K562 (cell line): ENCODE results near the gene QRICH1. TPM values are rescaled to one million over a fixed set of nuclear protein-coding genes. Genes with fewer than 3 reads are reported as not detected.
A peak's percentile ranks its signal among the peaks of the same experiment; 100 is the strongest.

ENCODE experiments used
- ATAC-seq: fragments of 200-7000 bp; cut with Tn5 transposase; 3 replicates; pipeline ENCODE4 v1.9.1; 2020; ENCODE audit warnings: moderate library complexity
- BruUV-seq: library from RNA; stranded (reverse); fragments of 400-500 nt; replicated peaks from 2 replicates; lab custom pipeline; 2021; lab: Mats Ljungman, UMichigan
- CTCF ChIA-PET: fragments of 300-600 bp; formaldehyde crosslinking; extraction: SDS; loops from one replicate; lab custom pipeline; 2021; ENCODE audit warnings: low intra/inter-chr PET ratio; lab: Yijun Ruan, JAX
- POLR2A ChIA-PET: fragments of 300-600, 350-650 bp; sonication (Branson Sonifier 250); formaldehyde crosslinking; extraction: SDS; loops from one replicate; lab custom pipeline; 2021; ENCODE audit warnings: antibody characterized with exemption, inconsistent platforms; lab: Yijun Ruan, JAX
- DNase-seq, 4 experiments: peaks; one replicate each; pipeline versions ENCODE4 v3.0.0 to v3.0.0-alpha.2; 2011 to 2018; ENCODE audit warnings: low spot score in 3 of 4, mixed read lengths in 3 of 4; ENCODE audit errors: extremely low read depth in 1 of 4
- FAIRE-seq: peaks from 2 replicates; lab custom pipeline; 2011; peaks lifted over from hg19 to GRCh38; lab: Jason Lieb, UNC
- H2AFZ ChIP-seq: 2 replicates; pipeline ENCODE4 v1.6.0; 2011; ENCODE audit warnings: low read depth, low read length, control low read depth, inconsistent platforms
- H3K27ac ChIP-seq: fragments of 200-600 bp; 3 replicates; pipeline ENCODE4 v1.8.0; 2011; ENCODE audit warnings: low read depth, mild to moderate bottlenecking, control low read depth, inconsistent platforms, low read length, moderate library complexity, mixed read lengths; ENCODE audit errors: extremely low read depth
- H3K27me3 ChIP-seq, 2 experiments: fragments of 300-600 bp in 1 of 2; 2 replicates in 1 of 2; 3 replicates in 1 of 2; pipeline versions ENCODE4 v1.6.0 to v1.8.0; 2011; ENCODE audit warnings: inconsistent platforms in 2 of 2, low read length in 2 of 2, mild to moderate bottlenecking in 1 of 2, mixed read lengths in 1 of 2, moderate library complexity in 1 of 2; ENCODE audit not compliant: control insufficient read depth in 2 of 2, insufficient read depth in 2 of 2
- H3K36me3 ChIP-seq: fragments of 300-600 bp; 3 replicates; pipeline ENCODE4 v1.8.0; 2011; ENCODE audit warnings: mild to moderate bottlenecking, low read length, inconsistent platforms; ENCODE audit not compliant: control insufficient read depth, insufficient read depth
- H3K4me1 ChIP-seq, 2 experiments: fragments of 200-600 bp in 1 of 2; replicated peaks in 1 of 2; 2 replicates in 1 of 2; 3 replicates in 1 of 2; pipeline versions ENCODE4 v1.5.1 to v1.8.0; 2011; ENCODE audit warnings: inconsistent platforms in 2 of 2, low read length in 2 of 2, mild to moderate bottlenecking in 1 of 2, mixed read lengths in 1 of 2, moderate library complexity in 1 of 2; ENCODE audit not compliant: control insufficient read depth in 2 of 2, insufficient read depth in 2 of 2
- H3K4me2 ChIP-seq: 2 replicates; pipeline ENCODE4 v1.6.1; 2011; ENCODE audit warnings: low read length, control low read depth, inconsistent platforms, mixed read lengths; ENCODE audit not compliant: insufficient read depth
- H3K4me3 ChIP-seq: fragments of 200-600 bp; sonication (generic), shearing (Covaris generic); 2 replicates; pipeline ENCODE4 v1.5.1; 2016; ENCODE audit warnings: control low read depth, inconsistent platforms
- H3K79me2 ChIP-seq: fragments of 200-600 bp; 3 replicates; pipeline ENCODE4 v1.8.0; 2011; ENCODE audit warnings: low read length, inconsistent platforms; ENCODE audit not compliant: control insufficient read depth, insufficient read depth
- H3K9ac ChIP-seq, 2 experiments: 2 replicates each; pipeline versions ENCODE4 v1.6.0 to v1.6.1; 2011; ENCODE audit warnings: low read depth in 2 of 2, low read length in 2 of 2, control low read depth in 1 of 2, inconsistent platforms in 1 of 2, mild to moderate bottlenecking in 1 of 2, mixed read lengths in 1 of 2; ENCODE audit not compliant: insufficient read depth in 1 of 2
- H3K9me1 ChIP-seq: one replicate; pipeline ENCODE4 v1.6.0; 2011; ENCODE audit warnings: inconsistent platforms, mild to moderate bottlenecking, low read length, moderate library complexity; ENCODE audit not compliant: control insufficient read depth, insufficient read depth
- H3K9me3 ChIP-seq: replicated peaks from 2 replicates; pipeline ENCODE4 v1.5.1; 2011; ENCODE audit warnings: low read depth, low read length, inconsistent platforms; ENCODE audit not compliant: control insufficient read depth, insufficient read depth
- H4K20me1 ChIP-seq: replicated peaks from 2 replicates; pipeline ENCODE4 v1.6.1; 2011; ENCODE audit warnings: low read length, inconsistent platforms, mixed read lengths; ENCODE audit not compliant: control insufficient read depth, insufficient read depth
- FOXJ2 ChIP-seq: fragments of 200-800 bp; sonication (Bioruptor generic); IDR thresholded peaks from 2 replicates; pipeline ENCODE4 v1.6.1; 2016; ENCODE audit warnings: missing genetic modification characterization, missing compliant biosample characterization
- GTF2F1 ChIP-seq: IDR thresholded peaks from 2 replicates; pipeline ENCODE4 v1.6.1; 2011; ENCODE audit warnings: low read depth, low read length, improper control_type of control experiment
- HNRNPH1 ChIP-seq: fragments of 200-400 bp; formaldehyde crosslinking; optimal IDR thresholded peaks from 2 replicates; pipeline ENCODE3; 2017; ENCODE audit warnings: low read depth, mild to moderate bottlenecking, low read length, moderate library complexity
- KLF1 ChIP-seq: fragments of 450-650 bp; IDR thresholded peaks from 2 replicates; pipeline ENCODE4 v1.6.1; 2016; ENCODE audit warnings: missing genetic modification characterization, missing compliant biosample characterization
- MIER1 ChIP-seq: fragments of 450-650 bp; IDR thresholded peaks from 2 replicates; pipeline ENCODE4 v1.6.1; 2016; ENCODE audit warnings: antibody characterized with exemption, mild to moderate bottlenecking, low read depth
- NFE2L1 ChIP-seq: fragments of 450-650 bp; IDR thresholded peaks from 2 replicates; pipeline ENCODE4 v1.6.1; 2016; ENCODE audit warnings: missing genetic modification characterization, low read depth, mild to moderate bottlenecking, missing compliant biosample characterization, moderate library complexity, borderline replicate concordance
- POLR2G ChIP-seq: fragments of 200-400 bp; formaldehyde crosslinking; IDR thresholded peaks from 2 replicates; pipeline ENCODE4 v1.6.1; 2017; ENCODE audit warnings: low read depth, mild to moderate bottlenecking, antibody characterized with exemption, low read length, moderate library complexity
- RBM34 ChIP-seq: fragments of 200-400 bp; formaldehyde crosslinking; IDR thresholded peaks from 2 replicates; pipeline ENCODE4 v1.6.1; 2018; ENCODE audit warnings: low read length, borderline replicate concordance; ENCODE audit not compliant: insufficient read depth
- SOX6 ChIP-seq: fragments of 450-650 bp; IDR thresholded peaks from 2 replicates; pipeline ENCODE4 v1.6.1; 2014; ENCODE audit warnings: mild to moderate bottlenecking
- TCF7 ChIP-seq: sonication (generic); IDR thresholded peaks from 2 replicates; pipeline ENCODE4 v1.6.1; 2016; ENCODE audit warnings: antibody characterized with exemption, borderline replicate concordance
- ZNF444 ChIP-seq: fragments of 250-450 bp; sonication (Bioruptor Pico); IDR thresholded peaks from 2 replicates; pipeline ENCODE4 v1.4.0; 2020; ENCODE audit warnings: mild to moderate bottlenecking, moderate library complexity
- ZNF589 ChIP-seq: fragments of 200-800 bp; sonication (Bioruptor generic); IDR thresholded peaks from 2 replicates; pipeline ENCODE4 v1.6.1; 2016; ENCODE audit warnings: low read depth, missing genetic modification characterization, missing compliant biosample characterization
- WGBS: fragments of 100-300 bp; shearing (Covaris generic); methylation state at CpG from one replicate; pipeline ENCODE4 v1.1.6; 2016; ENCODE audit warnings: low coverage, mixed read lengths; ENCODE audit not compliant: insufficient coverage; ENCODE audit errors: missing lambda C conversion rate; 5-methylcytosine and 5-hydroxymethylcytosine counted together
- in situ Hi-C: fragments of 300-500 bp; cut with MboI; formaldehyde crosslinking; loops from 4 replicates; pipeline ENCODE4 v1.15.0; 2018; ENCODE audit warnings: inconsistent platforms, mixed read lengths
- intact Hi-C: fragments of 100-400 bp; cut with micrococcal nuclease; formaldehyde crosslinking; loops from 2 replicates; pipeline ENCODE4 v1.14.2; 2022
- polyA plus RNA-seq, 8 experiments: library from polyadenylated mRNA; depleted of rRNA in 4 of 8; stranded (reverse) in 5 of 8; unstranded in 3 of 8; fragments of >200 nt; fragmentation: Nextera tagmentation in 2 of 8; fragmentation: Illumina TruSeq in 1 of 8; extraction: Ambion mirVana in 2 of 8; extraction: Trizol in 1 of 8; gene quantifications; 2 replicates each; pipeline versions ENCODE4 v1.2.1 to v1.2.3, GENCODE V29; 2011 to 2014; ENCODE audit warnings: inconsistent platforms in 1 of 8, missing spikeins in 1 of 8
- total RNA-seq, 7 experiments: library from RNA; depleted of rRNA in 6 of 7; stranded (reverse); fragments of >200 nt in 6 of 7; fragmentation: Illumina TruSeq in 2 of 7; extraction: Trizol in 2 of 7; gene quantifications; 2 replicates each; pipeline versions ENCODE4 v1.2.1 to v1.2.3, GENCODE V29; 2011 to 2021; ENCODE audit warnings: low replicate concordance in 1 of 7
- TF ChIP-seq, protein P1 (sequence below): sonication (generic); formaldehyde crosslinking; IDR thresholded peaks from 2 replicates; pipeline ENCODE4 v1.8.0; 2022; ENCODE audit warnings: mild to moderate bottlenecking, missing genetic modification reagents
- TF ChIP-seq, protein P2 (sequence below), 3 experiments: fragments of 200-800 bp in 1 of 3; sonication (Bioruptor generic) in 1 of 3; sonication (generic) in 1 of 3; formaldehyde crosslinking in 1 of 3; IDR thresholded peaks; 2 replicates each; pipeline versions ENCODE4 v1.6.1 to v1.8.0; 2016 to 2022; ENCODE audit warnings: mild to moderate bottlenecking in 2 of 3, missing compliant biosample characterization in 2 of 3, missing genetic modification characterization in 2 of 3, missing genetic modification reagents in 1 of 3

The QRICH1 gene
- total and polyA plus RNA-seq, 9 of the 15 experiments (the other 6 are each of a cell fraction or from before 2014, with no cell fraction given): 20.1 to 99.2 (median 56.7) TPM

DNA sequence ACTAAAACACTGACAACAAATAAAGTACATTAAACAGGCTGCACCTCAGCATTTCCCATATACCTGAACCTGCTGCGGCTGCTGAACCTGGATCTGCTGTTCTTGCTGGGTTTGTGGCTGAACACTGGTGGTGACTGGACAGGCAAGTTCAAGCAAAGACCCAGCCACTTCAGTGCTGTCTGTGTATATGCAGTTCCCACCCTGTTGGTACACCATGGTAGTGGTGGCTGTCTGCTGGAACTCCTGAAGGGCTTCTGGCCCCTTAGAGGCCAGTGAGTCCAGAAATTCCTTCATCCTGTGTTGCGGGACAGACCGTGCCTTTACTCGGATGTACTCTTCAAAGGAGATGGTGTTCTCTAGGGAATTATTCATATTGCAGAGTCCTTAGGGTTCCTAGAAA lies 17.2 kb downstream of the QRICH1 start:
- intact Hi-C loops: no loop called here
- ATAC-seq: peak; percentile 44; the same call in 1 of the 3 replicates
- no peak for TF ChIP-seq ZNF589 (CRISPR knock-in tag)
- no peak for TF ChIP-seq MIER1
- TF ChIP-seq NFE2L1 (tag): no peak
- no peak for TF ChIP-seq KLF1
- no peak for TF ChIP-seq RBM34
- TF ChIP-seq GTF2F1: no peak
- TF ChIP-seq, all 486 proteins: peak for 0
- 96% methylated on average over 4 of the region's 4 CpGs for WGBS
- no peaks in the 10 kb centered on the region for H3K4me1 ChIP-seq
- peaks cover 36% of the 10 kb centered on the region for H3K79me2 ChIP-seq
- CTCF ChIA-PET: no interaction called here
- no peak overlapping the region for H3K27ac ChIP-seq
- H3K27me3 ChIP-seq: no peaks in the 10 kb centered on the region
- H2AFZ ChIP-seq: no peak overlapping the region
- H3K9ac ChIP-seq: no peak overlapping the region
- H4K20me1 ChIP-seq: no peaks in the 10 kb centered on the region
- H3K9me1 ChIP-seq: no peaks in the 10 kb centered on the region
- H3K9me3 ChIP-seq: no peaks in the 10 kb centered on the region
- H3K4me3 ChIP-seq: no peak overlapping the region
- peaks cover 70% of the 10 kb centered on the region; the same call in 2 of the 3 replicates for H3K36me3 ChIP-seq
- POLR2A ChIA-PET: interaction anchor here (0.6 to 1.2 kb wide), 3 partner anchors 16 to 50 kb away, joined by 3 to 6 read pairs (median 4); no protein-coding TSS in a partner anchor
- FAIRE-seq (no peak), DNase-seq (no peak)
- in situ Hi-C loops: no loop called here
- BruUV-seq: TSS peak; percentile 28
- no peak overlapping the region for H3K4me2 ChIP-seq

DNA sequence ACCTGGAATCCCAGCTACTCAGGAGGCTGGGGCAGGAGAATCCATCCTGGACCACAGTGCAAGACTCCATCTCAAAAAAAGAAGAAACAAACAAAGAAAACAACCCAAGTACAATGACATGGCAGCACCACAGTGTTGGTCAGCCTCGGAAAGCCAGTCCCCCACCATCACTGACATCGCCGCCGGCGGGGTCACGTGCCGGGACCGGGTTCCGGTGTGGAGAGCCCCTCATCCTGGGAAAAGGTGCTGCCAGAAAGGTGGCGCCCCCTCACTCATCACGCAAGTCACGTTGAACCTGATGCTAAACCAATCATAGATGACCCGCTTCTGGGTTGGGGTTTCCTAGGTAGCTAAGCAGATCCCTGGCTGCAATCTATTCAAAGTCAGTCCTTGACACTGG lies 17.8 kb downstream of the QRICH1 start:
- ChIA-PET CTCF (no interaction called here), POLR2A (interaction anchor here (0.7 to 2.9 kb wide), 2 partner anchors 16 to 17 kb away, joined by 6 to 10 read pairs; partner anchors contain the start of gene QRICH1)
- H3K9me1 ChIP-seq: no peaks in the 10 kb centered on the region
- no peak overlapping the region for H3K27ac ChIP-seq
- no peaks in the 10 kb centered on the region for H3K9me3 ChIP-seq
- FAIRE-seq: no peak
- no peaks in the 10 kb centered on the region for H4K20me1 ChIP-seq
- H2AFZ ChIP-seq: no peak overlapping the region
- H3K79me2 ChIP-seq: peaks cover 31% of the 10 kb centered on the region
- H3K9ac ChIP-seq: no peak overlapping the region
- intact Hi-C loops: no loop called here
- DNase-seq: no peak
- ATAC-seq: no peak
- H3K27me3 ChIP-seq: no peaks in the 10 kb centered on the region
- peaks cover 75% of the 10 kb centered on the region; the same call in 2 of the 3 replicates for H3K36me3 ChIP-seq
- H3K4me3 ChIP-seq: no peak overlapping the region
- no peak overlapping the region for H3K4me2 ChIP-seq
- no peaks in the 10 kb centered on the region for H3K4me1 ChIP-seq
- no TSS peak for BruUV-seq
- in situ Hi-C loops: no loop called here
- WGBS: 94% methylated on average over 11 of the region's 13 CpGs
- TF ChIP-seq ZNF444 (CRISPR knock-in tag) (no peak), HNRNPH1 (no peak), TCF7 (no peak), FOXJ2 (tag) (no peak), SOX6 (no peak), POLR2G (peak; percentile 28; the same call in 1 of the 2 replicates)
- TF ChIP-seq, protein P1, sequence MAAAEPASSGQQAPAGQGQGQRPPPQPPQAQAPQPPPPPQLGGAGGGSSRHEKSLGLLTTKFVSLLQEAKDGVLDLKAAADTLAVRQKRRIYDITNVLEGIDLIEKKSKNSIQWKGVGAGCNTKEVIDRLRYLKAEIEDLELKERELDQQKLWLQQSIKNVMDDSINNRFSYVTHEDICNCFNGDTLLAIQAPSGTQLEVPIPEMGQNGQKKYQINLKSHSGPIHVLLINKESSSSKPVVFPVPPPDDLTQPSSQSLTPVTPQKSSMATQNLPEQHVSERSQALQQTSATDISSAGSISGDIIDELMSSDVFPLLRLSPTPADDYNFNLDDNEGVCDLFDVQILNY (CRISPR knock-in tag): no peak
- TF ChIP-seq, protein P2, sequence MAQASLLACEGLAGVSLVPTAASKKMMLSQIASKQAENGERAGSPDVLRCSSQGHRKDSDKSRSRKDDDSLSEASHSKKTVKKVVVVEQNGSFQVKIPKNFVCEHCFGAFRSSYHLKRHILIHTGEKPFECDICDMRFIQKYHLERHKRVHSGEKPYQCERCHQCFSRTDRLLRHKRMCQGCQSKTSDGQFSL (CRISPR knock-in tag; IDR thresholded peaks at IDR 0.05): no peak
- TF ChIP-seq, protein P2 (tag; IDR thresholded peaks at IDR 0.05): no peak
